HepG2 (cell line): Measurements from ENCODE around the gene SSBP4. TPM values are rescaled to one million over a fixed set of nuclear protein-coding genes. Genes with fewer than 3 reads are reported as not detected.
A peak's percentile ranks its signal among the peaks of the same experiment; 100 is the strongest.

Experiments
- ASH2L ChIP-seq: fragments of 300-600, 200-600 bp; sonication (generic); IDR thresholded peaks from 2 replicates; pipeline ENCODE4 v1.7.0; 2017; ENCODE audit warnings: low read depth, mild to moderate bottlenecking, moderate library complexity, mixed read lengths, low read length; ENCODE audit not compliant: insufficient read length
- CEBPG ChIP-seq: IDR thresholded peaks from 2 replicates; pipeline ENCODE4 v1.6.1; 2016
- DPF2 ChIP-seq: sonication (generic); formaldehyde crosslinking; IDR thresholded peaks from 2 replicates; pipeline ENCODE4 v1.4.0; 2020; ENCODE audit warnings: mild to moderate bottlenecking, low read depth, missing genetic modification reagents, borderline replicate concordance
- ELF3 ChIP-seq: IDR thresholded peaks from 2 replicates; pipeline ENCODE4 v1.6.1; 2016; ENCODE audit warnings: missing genetic modification reagents, missing compliant biosample characterization
- FOXK1 ChIP-seq: sonication (generic); formaldehyde crosslinking; IDR thresholded peaks from 2 replicates; pipeline ENCODE4 v1.4.0; 2020; ENCODE audit warnings: low read depth, missing genetic modification reagents, borderline replicate concordance
- HNF4A ChIP-seq: sonication (generic); formaldehyde crosslinking; IDR thresholded peaks from 2 replicates; pipeline ENCODE4 v1.4.0; 2020; ENCODE audit warnings: missing genetic modification reagents
- HNF4G ChIP-seq, 2 experiments: sonication (generic) in 1 of 2; formaldehyde crosslinking in 1 of 2; IDR thresholded peaks; 2 replicates each; pipeline versions ENCODE4 v1.4.0 to v1.6.1; 2011 to 2020; ENCODE audit warnings: borderline replicate concordance in 2 of 2, low read depth in 2 of 2, mild to moderate bottlenecking in 2 of 2, low read length in 1 of 2, missing genetic modification reagents in 1 of 2, moderate library complexity in 1 of 2
- MXI1 ChIP-seq: IDR thresholded peaks from 3 replicates; pipeline ENCODE4 v1.6.1; 2012; ENCODE audit warnings: low read depth, low read length, inconsistent platforms, borderline replicate concordance
- NR2C2 ChIP-seq: sonication (generic); formaldehyde crosslinking; IDR thresholded peaks from 2 replicates; pipeline ENCODE4 v1.4.0; 2020; ENCODE audit warnings: missing genetic modification reagents, mild to moderate bottlenecking, moderate library complexity, borderline replicate concordance
- PHF21A ChIP-seq: sonication (generic); formaldehyde crosslinking; IDR thresholded peaks from 2 replicates; pipeline ENCODE4 v1.5.0; 2020; ENCODE audit warnings: mild to moderate bottlenecking, missing genetic modification reagents
- SMAD3 ChIP-seq: sonication (generic); formaldehyde crosslinking; IDR thresholded peaks from 2 replicates; pipeline ENCODE4 v1.4.0; 2020; ENCODE audit warnings: missing genetic modification reagents
- U2AF2 ChIP-seq: fragments of 200-400 bp; formaldehyde crosslinking; IDR thresholded peaks from 2 replicates; pipeline ENCODE4 v1.6.1; 2017; ENCODE audit warnings: low read depth, mild to moderate bottlenecking, low read length
- ZBED4 ChIP-seq: sonication (generic); formaldehyde crosslinking; IDR thresholded peaks from 2 replicates; pipeline ENCODE4 v1.4.0; 2020; ENCODE audit warnings: missing genetic modification reagents, borderline replicate concordance
- ZNF292 ChIP-seq: sonication (generic); formaldehyde crosslinking; IDR thresholded peaks from 2 replicates; pipeline ENCODE4 v1.8.1; 2022; ENCODE audit warnings: mild to moderate bottlenecking, low read depth, missing genetic modification reagents, borderline replicate concordance
- ZNF543 ChIP-seq: sonication (generic); formaldehyde crosslinking; IDR thresholded peaks from 2 replicates; pipeline ENCODE4 v1.4.0; 2020; ENCODE audit warnings: mild to moderate bottlenecking, missing genetic modification reagents
- ZNF740 ChIP-seq: sonication (generic); formaldehyde crosslinking; IDR thresholded peaks from 2 replicates; pipeline ENCODE4 v1.4.0; 2020; ENCODE audit warnings: missing genetic modification reagents
- ZNF768 ChIP-seq: sonication (generic); formaldehyde crosslinking; IDR thresholded peaks from 2 replicates; pipeline ENCODE4 v1.4.0; 2020; ENCODE audit warnings: missing genetic modification reagents
- ZNF788 ChIP-seq: sonication (generic); formaldehyde crosslinking; IDR thresholded peaks from 2 replicates; pipeline ENCODE4 v1.5.0; 2020; ENCODE audit warnings: mild to moderate bottlenecking, missing genetic modification reagents, borderline replicate concordance
- polyA plus RNA-seq, 8 experiments: library from polyadenylated mRNA; depleted of rRNA in 3 of 8; stranded (reverse) in 7 of 8; unstranded in 1 of 8; fragments of >200 nt; fragmentation: Illumina TruSeq in 4 of 8; extraction: Trizol in 4 of 8; gene quantifications; 2 replicates each; pipeline versions ENCODE4 v1.2.1 to v1.2.3, GENCODE V29; 2011 to 2016; ENCODE audit warnings: low read depth in 4 of 8, missing spikeins in 1 of 8, mixed read lengths in 1 of 8; ENCODE audit not compliant: insufficient read depth in 1 of 8
- total RNA-seq, 5 experiments: library from RNA; depleted of rRNA; stranded (reverse); fragments of >200 nt; fragmentation: Illumina TruSeq; extraction: Trizol; gene quantifications; 2 replicates each; pipeline ENCODE4 v1.2.3, GENCODE V29; 2016; ENCODE audit warnings: low read depth in 1 of 5
- TF ChIP-seq, protein P1 (sequence below): sonication (generic); formaldehyde crosslinking; IDR thresholded peaks from 2 replicates; pipeline ENCODE4 v1.4.0; 2020; ENCODE audit warnings: missing genetic modification reagents, borderline replicate concordance
- TF ChIP-seq, protein P2 (sequence below): IDR thresholded peaks from 2 replicates; pipeline ENCODE4 v1.6.1; 2016; ENCODE audit warnings: missing compliant biosample characterization, missing genetic modification reagents, borderline replicate concordance
- TF ChIP-seq, protein P3 (sequence below): sonication (generic); formaldehyde crosslinking; IDR thresholded peaks from 2 replicates; pipeline ENCODE4 v1.4.0; 2020; ENCODE audit warnings: missing genetic modification reagents

Gene SSBP4
- total and polyA plus RNA-seq, 2 of the 13 experiments (the other 11 are each of a cell fraction or from before 2014, with no cell fraction given): 20.8 to 39.5 TPM

GRCh38 chr19:18475762-18476331, 56.6 kb downstream of the SSBP4 start (continued):
- 0 out of 2 replicates have a peak, but pooled peaks have one; percentile 12 for TF ChIP-seq ZBED4
- TF ChIP-seq ZNF788: peak; percentile 32; the same call in 1 of the 2 replicates
- TF ChIP-seq NR2C2 (CRISPR knock-in tag): 0 out of 2 replicates have a peak, but pooled peaks have one; percentile 46
- no peak for TF ChIP-seq U2AF2
- TF ChIP-seq ASH2L: peak; percentile 31
- no peak for TF ChIP-seq FOXK1 (CRISPR knock-in tag)
- no peak for TF ChIP-seq ZNF543 (CRISPR knock-in tag)
- TF ChIP-seq MXI1: 0 out of 3 replicates have a peak, but pooled peaks have one; percentile 44
- TF ChIP-seq CEBPG (CRISPR knock-in tag): peak; percentile 58; the same call in 1 of the 2 replicates
- TF ChIP-seq, protein P1, sequence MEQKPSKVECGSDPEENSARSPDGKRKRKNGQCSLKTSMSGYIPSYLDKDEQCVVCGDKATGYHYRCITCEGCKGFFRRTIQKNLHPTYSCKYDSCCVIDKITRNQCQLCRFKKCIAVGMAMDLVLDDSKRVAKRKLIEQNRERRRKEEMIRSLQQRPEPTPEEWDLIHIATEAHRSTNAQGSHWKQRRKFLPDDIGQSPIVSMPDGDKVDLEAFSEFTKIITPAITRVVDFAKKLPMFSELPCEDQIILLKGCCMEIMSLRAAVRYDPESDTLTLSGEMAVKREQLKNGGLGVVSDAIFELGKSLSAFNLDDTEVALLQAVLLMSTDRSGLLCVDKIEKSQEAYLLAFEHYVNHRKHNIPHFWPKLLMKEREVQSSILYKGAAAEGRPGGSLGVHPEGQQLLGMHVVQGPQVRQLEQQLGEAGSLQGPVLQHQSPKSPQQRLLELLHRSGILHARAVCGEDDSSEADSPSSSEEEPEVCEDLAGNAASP: peak; percentile 56
- TF ChIP-seq, protein P2, sequence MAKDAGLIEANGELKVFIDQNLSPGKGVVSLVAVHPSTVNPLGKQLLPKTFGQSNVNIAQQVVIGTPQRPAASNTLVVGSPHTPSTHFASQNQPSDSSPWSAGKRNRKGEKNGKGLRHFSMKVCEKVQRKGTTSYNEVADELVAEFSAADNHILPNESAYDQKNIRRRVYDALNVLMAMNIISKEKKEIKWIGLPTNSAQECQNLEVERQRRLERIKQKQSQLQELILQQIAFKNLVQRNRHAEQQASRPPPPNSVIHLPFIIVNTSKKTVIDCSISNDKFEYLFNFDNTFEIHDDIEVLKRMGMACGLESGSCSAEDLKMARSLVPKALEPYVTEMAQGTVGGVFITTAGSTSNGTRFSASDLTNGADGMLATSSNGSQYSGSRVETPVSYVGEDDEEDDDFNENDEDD (CRISPR knock-in tag): peak; percentile 24; the same call in 1 of the 2 replicates
- TF ChIP-seq SMAD3 (CRISPR knock-in tag): no peak
- peak; percentile 80 for TF ChIP-seq PHF21A (CRISPR knock-in tag)
- no peak for TF ChIP-seq ZNF768 (CRISPR knock-in tag)
- TF ChIP-seq, protein P3, sequence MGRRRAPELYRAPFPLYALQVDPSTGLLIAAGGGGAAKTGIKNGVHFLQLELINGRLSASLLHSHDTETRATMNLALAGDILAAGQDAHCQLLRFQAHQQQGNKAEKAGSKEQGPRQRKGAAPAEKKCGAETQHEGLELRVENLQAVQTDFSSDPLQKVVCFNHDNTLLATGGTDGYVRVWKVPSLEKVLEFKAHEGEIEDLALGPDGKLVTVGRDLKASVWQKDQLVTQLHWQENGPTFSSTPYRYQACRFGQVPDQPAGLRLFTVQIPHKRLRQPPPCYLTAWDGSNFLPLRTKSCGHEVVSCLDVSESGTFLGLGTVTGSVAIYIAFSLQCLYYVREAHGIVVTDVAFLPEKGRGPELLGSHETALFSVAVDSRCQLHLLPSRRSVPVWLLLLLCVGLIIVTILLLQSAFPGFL (CRISPR knock-in tag): no peak
- TF ChIP-seq HNF4G (IDR thresholded peaks at IDR 0.05; ENCODE audit: borderline replicate concordance, low read depth, low read length): 0 out of 2 replicates have a peak, but pooled peaks have one; percentile 47
- TF ChIP-seq HNF4G (CRISPR knock-in tag; IDR thresholded peaks at IDR 0.05; ENCODE audit: borderline replicate concordance, low read depth): no peak
- peak; percentile 65; the same call in 1 of the 2 replicates for TF ChIP-seq ZNF292
- peak; percentile 47; the same call in 1 of the 2 replicates for TF ChIP-seq DPF2 (CRISPR knock-in tag)
- TF ChIP-seq ZNF740 (CRISPR knock-in tag): no peak
- TF ChIP-seq ELF3 (CRISPR knock-in tag): 0 out of 2 replicates have a peak, but pooled peaks have one; percentile 31
- TF ChIP-seq HNF4A (CRISPR knock-in tag): peak; percentile 59
